Epithelial cell of esophagus (primary cell): Measurements from ENCODE around the gene SLC8A1.

Experiments used
- DNase-seq: peaks from one replicate; pipeline ENCODE4 v3.0.0; 2010; ENCODE audit warnings: low read depth
- H3K4me3 ChIP-seq: 2 replicates; pipeline ENCODE4 v1.5.1; 2011; ENCODE audit warnings: mild to moderate bottlenecking, low read length, control low read depth
- CTCF ChIP-seq: IDR thresholded peaks from 2 replicates; pipeline ENCODE4 v1.5.1; 2011; ENCODE audit warnings: low read depth, mild to moderate bottlenecking, low read length, control low read depth, inconsistent platforms; ENCODE audit not compliant: insufficient read depth; ENCODE audit errors: missing control alignments

The SLC8A1 gene

GRCh38 chr2:40299781-40300180 is 152.1 kb downstream of the SLC8A1 start:
- H3K4me3 ChIP-seq: no peak overlapping the region
- no peak for DNase-seq
- no peak for TF ChIP-seq CTCF

DNA sequence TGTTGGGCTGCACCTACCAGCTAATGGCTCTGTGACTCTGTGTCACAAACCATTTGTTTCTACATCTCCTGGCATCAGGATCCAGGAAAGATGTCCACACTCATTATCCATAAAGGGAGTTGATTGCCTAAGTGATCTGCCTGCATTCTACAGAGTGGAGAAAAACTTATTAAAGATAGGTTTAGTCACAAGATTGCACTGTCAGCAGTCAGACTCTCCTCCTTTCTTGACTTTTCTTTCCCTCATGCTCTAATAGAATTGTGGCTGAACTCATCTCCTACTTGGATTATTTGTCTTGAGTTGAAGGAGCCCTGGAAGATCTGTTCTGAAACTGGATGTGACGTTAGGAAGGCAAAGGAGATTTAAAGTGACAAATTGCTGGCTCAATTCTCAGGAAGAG is 152.7 kb downstream of the SLC8A1 start:
- DNase-seq: no peak
- no peak for TF ChIP-seq CTCF
- H3K4me3 ChIP-seq: no peak overlapping the region

DNA sequence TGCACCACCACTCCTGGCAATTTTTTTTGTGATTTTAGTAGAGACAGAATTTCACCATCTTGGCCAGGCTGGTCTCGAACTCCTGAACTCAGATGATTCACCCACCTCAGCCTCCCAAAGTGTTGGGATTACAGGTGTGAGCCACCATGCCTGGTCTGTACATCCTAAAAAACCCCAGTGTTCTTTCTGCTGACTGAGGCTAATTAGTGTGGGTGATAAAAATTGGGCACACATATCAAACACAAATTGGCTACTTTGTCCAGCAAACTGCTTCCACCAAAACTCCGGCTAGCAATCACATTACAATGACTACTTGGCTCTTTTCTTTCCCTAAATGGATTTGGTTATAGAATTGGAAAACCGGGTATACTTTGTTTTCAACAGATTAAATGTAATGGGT is 153.9 kb downstream of the SLC8A1 start:
- TF ChIP-seq CTCF: no peak
- DNase-seq: no peak
- H3K4me3 ChIP-seq: no peak overlapping the region

DNA sequence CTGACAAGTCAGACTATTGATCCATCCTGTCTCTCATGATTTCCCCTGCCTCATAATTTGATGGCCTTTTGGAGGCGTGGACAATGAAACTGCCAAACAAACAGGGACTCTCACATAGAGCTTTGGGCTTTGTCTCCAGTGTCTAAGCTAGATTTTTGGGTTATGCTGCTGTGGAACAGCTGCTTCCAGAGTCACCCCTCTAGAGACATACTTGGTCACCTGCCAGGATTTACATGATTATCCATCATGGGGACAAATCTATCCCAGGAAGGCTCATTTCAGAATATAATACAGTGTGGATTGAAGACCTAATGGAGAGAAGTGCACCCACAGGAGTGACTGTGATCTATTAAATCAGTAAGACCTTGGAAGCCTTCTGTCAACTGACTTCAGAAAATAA is 159.6 kb downstream of the SLC8A1 start:
- H3K4me3 ChIP-seq: no peak overlapping the region
- TF ChIP-seq CTCF: no peak
- no peak for DNase-seq

DNA sequence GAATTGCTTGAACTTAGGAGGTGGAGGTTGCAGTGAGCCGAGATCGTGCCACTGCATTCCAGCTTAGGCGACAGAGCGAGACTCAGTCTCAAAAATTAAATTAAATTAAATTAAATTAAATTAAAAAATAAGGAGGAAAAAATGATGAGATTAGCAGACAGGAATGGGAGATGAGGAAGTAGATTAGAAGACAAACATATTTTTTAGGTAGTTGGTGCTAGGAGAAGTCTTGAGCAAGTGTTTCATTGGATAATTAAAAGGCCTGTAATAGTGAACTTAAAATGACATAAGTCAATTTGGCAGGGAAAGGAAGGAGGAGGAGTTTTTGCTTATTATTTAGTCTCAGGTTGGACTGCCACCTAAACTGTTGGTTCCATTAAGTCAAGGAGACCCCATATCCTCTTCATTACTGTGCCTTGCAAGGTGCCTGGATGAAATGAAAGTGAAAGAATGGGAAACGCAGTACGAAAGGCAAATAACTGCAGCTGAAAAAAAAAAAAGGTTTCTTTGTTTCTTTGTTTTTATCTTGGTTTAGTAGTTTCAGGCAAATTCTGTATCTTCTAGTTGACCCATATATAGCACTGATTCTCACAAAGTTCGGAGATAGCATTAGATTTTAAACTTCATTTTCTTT is 162.0 kb downstream of the SLC8A1 start:
- TF ChIP-seq CTCF: no peak
- no peak for DNase-seq
- H3K4me3 ChIP-seq: no peak overlapping the region

DNA sequence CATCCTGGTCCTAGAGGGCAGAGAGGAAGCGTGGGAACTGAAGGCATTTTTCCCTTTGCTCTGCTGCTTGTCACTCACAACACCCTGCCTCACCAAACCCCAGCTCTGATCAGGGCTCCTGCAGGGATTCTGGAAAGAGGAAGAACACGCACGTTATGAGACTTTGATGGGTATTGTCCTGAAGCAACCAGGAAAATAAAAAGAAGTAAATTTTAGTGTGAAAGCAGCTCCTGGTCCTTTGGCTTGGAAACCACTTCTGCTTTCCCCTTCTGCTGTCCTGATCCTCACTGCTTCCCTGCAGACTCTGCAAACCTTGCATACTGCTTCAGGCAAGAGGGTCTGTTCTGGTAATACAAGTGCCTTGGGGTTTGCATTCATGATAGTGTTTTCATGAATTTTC is 164.1 kb downstream of the SLC8A1 start:
- TF ChIP-seq CTCF: no peak
- DNase-seq: no peak
- no peak overlapping the region for H3K4me3 ChIP-seq

DNA sequence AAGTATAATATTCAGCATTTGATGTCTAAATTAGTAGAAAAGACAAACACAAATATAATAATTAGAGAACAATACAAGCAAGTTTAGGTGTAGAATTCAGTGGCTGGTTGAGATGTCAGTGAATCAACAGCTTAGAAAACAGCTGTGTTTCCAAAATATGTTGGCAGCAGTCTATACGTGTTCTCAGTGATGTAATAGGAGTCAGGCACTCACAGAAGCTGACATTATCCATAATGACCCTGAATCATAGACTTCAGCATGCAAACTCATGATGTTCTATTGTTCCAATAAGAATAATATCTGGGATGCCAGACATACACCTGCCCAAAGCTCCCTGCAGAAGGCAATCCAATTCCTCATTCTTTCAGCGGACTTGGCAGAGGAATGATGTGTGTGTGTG is 164.7 kb downstream of the SLC8A1 start:
- DNase-seq: peak; percentile 77
- H3K4me3 ChIP-seq: no peak overlapping the region
- no peak for TF ChIP-seq CTCF
